AG20443 (cell line): ENCODE data around the gene FNDC8.
A peak's percentile ranks its signal among the peaks of the same experiment; 100 is the strongest.
"Not testable (repeated sequence)": the region's sequence is repeated elsewhere in the genome, so short reads cannot be mapped to it uniquely, and the experiment has no call there.

ENCODE experiments used
- DNase-seq: peaks from one replicate; pipeline ENCODE4 v3.0.0; 2012; ENCODE audit warnings: low spot score, mixed read lengths

Gene FNDC8

GRCh38 chr17:35144840-35145239 lies 23.4 kb downstream of the FNDC8 start:
- no peak for DNase-seq

- no peak for DNase-seq
These were observed 24.9 kb downstream of the FNDC8 start for GRCh38 chr17:35146214-35146833.

DNA sequence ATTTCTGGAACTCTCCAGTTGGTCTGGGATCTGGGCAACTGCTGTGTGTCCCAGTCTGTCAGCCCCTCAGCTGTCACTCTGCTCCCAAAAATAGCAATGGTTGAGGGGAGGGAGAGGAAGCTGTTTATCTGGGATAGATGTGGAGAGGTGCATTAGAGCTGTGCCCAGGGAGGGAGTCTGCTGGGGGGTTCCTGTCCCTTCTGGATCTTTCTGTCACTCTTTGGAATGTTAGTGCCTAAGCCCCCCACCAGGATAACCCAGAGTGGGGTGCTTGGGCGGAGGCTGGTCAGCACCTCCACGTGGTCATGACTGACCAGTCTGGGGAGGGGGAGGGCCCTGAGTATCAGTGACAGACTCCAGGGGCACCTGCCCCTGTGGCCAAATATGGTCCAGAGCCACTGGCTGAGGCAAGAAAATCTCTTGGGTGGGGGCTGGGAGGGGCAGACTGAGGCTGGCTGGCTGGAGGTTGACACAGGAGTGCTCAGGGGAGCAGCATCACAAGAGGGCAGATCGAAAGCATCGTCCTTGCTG lies 26.0 kb downstream of the FNDC8 start, which contains the start of gene UNC45B:
Gene UNC45B, plus strand, starts transcription at position 443 of the 531 bp plus-strand sequence. CDS start 447 bp downstream, outside the sequence.
- no peak for DNase-seq

GRCh38 chr17:35148144-35148543 lies 26.7 kb downstream of the FNDC8 start:
- no peak for DNase-seq

GRCh38 chr17:35149941-35150340 lies 28.5 kb downstream of the FNDC8 start:
- no peak for DNase-seq

DNA sequence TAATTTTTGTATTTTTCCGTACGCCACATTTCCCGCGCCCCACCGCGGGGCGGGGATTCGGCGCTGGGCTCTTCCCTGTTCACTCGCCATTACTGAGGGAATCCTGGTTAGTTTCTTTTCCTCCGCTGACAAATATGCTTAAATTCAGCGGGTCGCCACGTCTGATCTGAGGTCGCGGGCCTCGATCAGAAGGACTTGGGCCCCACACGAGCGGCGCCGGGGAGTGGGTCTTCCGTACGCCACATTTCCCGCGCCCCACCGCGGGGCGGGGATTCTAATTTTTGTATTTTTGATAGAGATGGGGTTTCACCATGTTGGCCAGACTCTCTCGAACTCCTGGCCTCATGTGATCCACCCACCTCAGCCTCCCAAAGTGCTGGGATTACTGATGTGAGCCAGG lies 29.7 kb downstream of the FNDC8 start:
- not testable (repeated sequence) for DNase-seq

DNA sequence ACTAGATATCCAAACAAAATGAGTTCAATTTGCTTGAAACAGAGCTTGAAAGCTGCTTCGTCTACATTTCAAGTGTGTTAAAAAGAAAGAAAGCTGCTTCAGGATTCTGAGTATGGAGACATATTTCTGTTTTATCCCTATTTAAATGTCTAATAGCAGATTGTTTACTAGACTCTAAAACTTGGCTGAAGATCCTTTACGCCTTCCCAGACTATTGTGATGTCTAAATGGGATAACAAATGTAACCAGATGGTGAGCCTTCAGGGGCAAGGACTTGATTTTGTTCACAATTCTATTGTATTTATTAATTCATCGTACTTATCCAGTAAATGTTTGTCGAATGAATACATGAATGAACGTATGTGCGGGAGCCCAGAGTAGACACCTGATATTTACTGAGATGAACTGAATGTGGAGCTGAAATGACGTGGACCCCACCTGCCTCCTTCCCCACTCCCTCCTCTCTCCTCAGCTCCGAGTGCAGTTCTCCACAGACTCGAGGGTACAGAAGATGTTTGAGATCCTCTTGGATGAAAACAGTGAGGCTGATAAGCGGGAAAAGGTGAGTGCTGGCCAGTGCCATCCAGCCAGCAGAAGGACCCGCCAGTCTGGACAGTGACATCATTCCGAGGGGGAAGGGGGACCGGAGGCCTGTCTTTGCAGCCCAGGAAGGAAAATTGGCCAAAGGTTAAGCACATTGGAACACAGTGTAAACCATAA lies 31.2 kb downstream of the FNDC8 start:
- no peak for DNase-seq

DNA sequence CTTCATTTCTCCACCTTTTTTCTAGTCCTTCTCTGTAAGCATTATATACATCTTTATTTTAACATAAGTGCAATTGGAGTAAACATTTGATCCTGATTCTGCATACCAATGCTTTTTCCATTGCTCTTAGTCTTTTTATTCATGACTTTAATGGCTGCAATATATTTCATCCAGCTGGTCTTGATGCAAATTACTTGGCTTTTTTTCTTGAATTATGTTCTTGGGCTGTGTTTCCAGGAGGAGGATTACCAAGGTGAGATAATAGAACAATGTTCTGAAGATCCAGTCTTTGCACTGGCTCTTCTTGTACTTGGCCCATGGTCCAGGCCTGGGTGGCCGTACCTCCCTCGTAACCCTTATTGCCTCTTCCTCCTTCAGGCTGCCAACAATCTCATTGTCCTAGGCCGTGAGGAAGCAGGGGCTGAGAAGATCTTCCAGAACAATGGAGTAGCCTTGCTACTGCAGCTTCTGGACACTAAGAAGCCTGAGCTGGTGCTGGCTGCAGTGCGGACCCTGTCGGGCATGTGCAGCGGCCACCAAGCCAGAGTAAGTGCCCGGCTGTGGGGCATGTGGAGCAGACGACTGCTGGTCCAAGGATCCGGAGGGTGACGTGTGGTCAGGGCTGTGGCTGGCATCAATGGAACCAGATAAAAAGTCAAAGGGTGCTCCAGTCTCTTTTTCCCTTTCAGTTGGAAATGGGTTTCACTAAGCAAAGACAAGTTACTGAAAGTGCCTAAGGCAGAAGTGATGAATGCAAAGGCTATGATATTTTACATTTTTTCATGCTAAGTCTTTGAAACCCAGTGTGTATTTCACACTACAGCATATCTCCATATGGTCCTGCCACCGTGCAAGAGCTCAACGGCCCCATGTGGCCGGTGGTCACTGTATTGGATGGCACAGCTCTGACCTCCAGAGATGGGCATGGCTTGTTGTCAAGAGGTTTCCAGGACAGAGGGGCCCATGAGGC lies 33.1 kb downstream of the FNDC8 start:
- DNase-seq = no peak

DNA sequence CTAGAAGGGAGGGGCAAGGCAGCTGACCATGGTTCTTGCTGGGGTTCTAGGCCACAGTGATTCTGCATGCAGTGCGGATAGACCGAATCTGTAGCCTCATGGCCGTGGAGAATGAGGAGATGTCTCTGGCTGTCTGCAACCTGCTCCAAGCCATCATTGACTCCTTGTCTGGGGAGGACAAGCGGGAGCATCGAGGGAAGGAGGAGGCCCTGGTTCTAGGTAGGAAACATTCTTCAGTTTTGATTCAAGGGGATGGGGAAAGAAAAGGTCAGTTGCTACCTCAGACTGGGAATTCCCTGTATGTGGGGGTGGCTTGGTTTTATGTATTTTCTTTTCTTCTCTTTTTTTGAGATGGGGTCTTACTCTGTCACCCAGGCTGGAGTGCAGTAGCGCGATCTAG lies 33.8 kb downstream of the FNDC8 start:
- DNase-seq = no peak

GRCh38 chr17:35159940-35160339 lies 38.5 kb downstream of the FNDC8 start:
- DNase-seq = no peak

DNA sequence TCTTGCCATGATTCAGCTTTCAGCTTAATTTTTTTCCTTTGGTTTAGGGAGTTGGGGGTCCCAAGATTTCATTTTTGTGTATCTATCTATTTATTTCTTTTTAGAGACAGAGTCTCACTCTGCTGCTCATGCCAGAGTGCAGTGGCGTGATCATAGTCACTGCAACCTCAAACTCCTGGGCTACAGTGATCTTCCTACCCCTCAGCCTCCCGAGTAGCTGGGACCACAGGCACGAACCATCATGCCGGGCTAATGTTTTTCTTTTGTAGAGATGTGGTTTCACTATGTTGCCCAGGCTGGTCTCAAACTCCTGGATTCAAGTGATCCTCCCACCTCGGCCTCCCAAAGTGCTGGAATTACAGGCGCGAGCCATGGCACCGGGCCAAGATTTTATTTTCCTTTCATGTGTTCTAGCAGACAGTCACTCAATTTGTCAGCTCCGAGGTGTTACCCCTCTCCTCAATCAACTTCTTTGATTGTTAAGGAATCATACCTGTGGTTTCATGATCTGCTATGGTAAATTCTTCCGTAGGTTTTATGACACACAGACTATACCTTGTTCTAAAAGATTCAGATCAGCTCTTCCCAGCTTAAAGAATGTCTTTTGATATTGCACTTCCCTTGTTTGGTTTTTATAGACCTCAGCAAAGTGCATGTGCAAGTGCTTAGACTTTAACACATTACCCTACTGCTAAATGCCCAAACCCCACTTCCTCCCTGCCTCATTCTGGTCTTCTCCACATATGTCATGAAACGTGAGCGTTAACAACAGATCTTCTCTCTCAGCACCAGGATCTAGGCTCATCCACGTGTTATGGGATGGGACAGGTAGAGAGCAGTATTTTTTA lies 39.2 kb downstream of the FNDC8 start:
- no peak for DNase-seq

DNA sequence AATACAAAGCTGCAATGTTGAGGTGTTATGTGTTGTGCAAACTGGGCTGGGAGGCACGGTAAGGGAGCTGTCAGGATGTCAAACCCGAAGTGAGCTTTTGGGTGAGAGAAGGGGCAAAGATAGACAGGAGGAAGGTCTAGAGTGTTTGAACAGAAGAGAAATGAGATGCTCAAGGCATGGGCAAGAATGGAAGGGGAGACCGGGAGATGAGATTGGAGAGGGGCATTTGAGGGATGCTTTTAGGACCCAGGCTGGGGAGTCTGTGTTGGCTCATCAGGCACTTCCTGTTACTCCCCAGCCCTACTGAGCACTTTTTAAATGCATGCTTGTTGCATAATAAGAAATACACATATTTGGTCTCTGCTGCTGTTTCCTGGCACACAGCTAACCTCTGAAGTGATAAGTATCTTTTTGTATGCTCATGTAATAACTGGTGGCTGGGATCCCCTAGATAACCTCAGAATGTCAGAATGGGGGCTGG lies 39.9 kb downstream of the FNDC8 start:
- DNase-seq = no peak

DNA sequence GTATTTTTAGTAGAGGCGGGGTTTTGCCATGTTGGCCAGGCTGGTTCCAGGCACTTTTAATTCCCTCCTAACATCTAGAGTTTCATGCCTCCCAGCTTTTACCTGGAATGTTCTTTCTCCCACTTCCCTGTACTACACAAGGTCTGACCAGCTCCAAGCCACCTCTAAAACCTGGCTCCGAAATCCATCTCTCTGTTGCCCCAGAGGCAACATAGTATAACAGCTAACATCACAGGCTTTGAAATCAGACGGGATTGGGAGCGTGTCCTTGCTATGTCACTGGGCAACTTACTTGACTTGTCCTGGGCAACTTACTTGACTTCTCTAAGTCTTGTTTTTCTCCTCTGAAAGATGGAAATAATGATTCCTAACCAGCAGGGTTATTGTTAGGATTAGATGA lies 41.3 kb downstream of the FNDC8 start:
- no peak for DNase-seq

- no peak for DNase-seq
These were observed 42.5 kb downstream of the FNDC8 start for GRCh38 chr17:35163886-35164285.

DNA sequence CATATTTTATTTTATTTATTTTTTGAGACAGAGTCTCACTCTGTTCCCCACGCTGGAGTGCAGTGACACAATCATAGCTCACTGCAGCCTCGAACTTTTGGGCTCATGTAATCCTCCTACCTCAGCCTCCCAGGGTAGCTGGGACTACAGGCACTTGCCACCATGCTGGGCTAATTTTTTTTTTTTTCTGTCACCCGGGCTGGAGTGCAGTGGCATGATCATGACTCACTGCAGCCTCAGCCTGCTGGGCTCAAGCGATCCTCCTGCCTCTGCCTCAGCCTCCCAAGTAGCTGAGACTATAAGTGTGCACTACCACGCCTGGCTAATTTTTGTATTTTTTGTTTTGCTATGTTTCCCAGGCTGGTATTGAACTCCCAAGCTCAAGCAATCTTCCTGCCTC lies 43.3 kb downstream of the FNDC8 start:
- DNase-seq = no peak

DNA sequence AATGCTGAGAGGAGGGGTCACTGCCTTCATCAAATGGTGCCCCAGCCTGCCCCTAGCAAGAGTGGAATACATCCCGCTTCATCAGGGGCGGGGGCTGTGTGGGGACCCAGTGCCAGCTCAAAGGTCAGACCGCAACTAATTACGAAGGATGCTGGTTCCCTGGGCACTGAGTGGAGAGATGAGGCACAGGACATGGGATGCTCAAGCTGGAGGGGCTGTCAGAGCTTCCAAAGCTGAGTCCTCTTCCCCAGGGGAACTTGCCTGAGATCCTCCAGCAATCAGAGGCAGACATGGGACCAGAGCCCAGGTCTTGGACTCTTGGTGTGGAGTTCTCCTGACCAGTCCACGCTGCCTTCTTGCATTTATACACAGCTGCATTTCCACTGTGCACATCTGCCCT lies 45.1 kb downstream of the FNDC8 start:
- no peak for DNase-seq

GRCh38 chr17:35167046-35167445 lies 45.6 kb downstream of the FNDC8 start:
- DNase-seq = no peak

DNA sequence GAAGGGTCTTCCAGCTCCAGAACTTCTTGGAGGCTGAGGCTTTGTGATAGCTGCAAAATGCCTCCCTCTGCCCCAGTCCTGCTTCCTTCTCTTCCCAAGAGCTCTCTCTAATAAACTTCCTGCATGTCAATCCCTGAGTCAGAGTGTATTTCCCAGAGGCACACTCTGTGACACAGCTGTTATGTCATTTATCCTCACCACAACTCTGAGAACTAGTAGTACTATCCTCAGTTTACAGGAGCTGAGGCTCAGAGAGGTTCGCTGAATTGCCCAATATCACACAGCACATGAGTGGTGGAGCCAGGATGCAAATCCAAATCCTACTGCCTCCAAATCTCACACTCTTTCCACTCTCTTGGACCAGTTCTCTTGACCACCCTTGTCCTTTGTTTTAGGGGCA lies 46.3 kb downstream of the FNDC8 start:
- no peak for DNase-seq

DNA sequence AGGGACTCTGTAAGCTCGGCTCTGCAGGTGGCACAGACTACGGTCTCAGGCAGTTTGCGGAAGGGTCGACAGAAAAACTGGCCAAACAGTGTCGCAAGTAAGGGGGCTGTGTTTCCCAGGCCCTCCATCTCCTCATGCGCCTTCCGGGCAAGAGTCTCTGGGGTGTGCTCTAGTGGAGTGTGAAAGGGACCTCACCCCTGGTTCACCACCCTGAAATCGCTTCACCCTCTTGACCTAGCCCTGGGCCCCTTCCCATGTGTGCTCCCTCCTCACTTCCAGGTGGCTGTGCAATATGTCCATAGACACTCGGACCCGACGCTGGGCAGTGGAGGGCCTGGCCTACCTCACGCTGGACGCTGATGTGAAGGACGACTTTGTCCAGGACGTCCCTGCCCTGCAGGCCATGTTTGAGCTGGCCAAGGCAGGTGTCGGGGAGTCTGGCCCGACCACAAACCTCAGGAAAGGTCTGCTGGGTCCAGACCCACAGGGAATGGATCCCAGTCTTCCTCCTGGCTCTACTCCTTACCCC lies 48.5 kb downstream of the FNDC8 start:
- DNase-seq = no peak

DNA sequence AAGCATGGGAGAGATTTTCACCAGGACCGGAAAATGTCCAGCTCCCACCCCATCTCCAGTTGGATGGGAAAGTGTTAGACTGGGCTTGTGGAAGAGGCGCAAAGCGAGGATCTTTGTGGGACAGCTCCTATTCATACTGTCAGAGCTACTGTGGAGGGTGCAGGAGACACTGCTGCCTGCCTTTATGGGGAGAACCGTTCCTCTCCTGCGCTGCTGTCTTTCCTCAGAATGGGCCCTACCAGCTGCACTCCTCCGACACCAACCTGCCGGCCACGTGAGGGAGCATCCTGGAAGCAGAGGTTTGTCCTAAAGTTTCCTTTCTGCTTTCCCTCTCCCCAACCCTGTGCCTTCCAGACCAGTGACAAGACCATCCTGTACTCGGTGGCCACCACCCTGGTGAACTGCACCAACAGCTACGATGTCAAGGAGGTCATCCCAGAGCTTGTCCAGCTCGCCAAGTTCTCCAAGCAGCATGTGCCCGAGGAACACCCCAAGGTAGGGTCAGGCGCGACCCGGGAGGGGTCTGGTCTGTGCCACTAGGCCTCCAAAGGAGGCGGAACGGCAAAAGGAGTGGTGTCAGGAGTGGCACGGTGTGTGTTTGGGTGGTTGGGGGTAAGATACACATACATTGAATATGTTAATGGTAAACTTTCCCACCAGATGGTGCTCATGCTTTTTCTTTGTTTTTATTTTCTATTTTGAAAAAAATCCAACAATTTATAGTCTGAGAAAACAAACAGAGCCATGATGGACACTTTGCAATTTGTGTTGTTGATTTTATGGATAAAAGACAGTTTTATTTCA lies 49.8 kb downstream of the FNDC8 start:
- peak; percentile 54 for DNase-seq
